GM23338 (cell line): ENCODE data around the gene ZDHHC12. TPM values are rescaled to one million over a fixed set of nuclear protein-coding genes. Genes with fewer than 3 reads are reported as not detected.

Experiments
- ATAC-seq: fragments of 200-7000 bp; cut with Tn5 transposase; 3 replicates; pipeline ENCODE4 v1.9.1; 2020
- DNase-seq: peaks from one replicate; pipeline ENCODE4 v3.0.0-alpha.2; 2015; ENCODE audit warnings: low spot score
- H2AFZ ChIP-seq: fragments of 200-600 bp; sonication (generic); 2 replicates; pipeline ENCODE4 v1.8.0; 2016; ENCODE audit warnings: antibody characterized with exemption, mild to moderate bottlenecking, moderate library complexity
- H3F3A ChIP-seq: fragments of 200-600 bp; sonication (generic); replicated peaks from 2 replicates; pipeline ENCODE4 v1.8.0; 2017; ENCODE audit warnings: antibody characterized with exemption, mixed run types, low read depth
- H3K27ac ChIP-seq: fragments of 200-600 bp; sonication (generic); 2 replicates; pipeline ENCODE4 v1.6.1; 2016; ENCODE audit warnings: low read depth
- H3K27me3 ChIP-seq: fragments of 200-600 bp; sonication (generic); 2 replicates; pipeline ENCODE4 v1.8.0; 2016; ENCODE audit warnings: mild to moderate bottlenecking, mixed run types, moderate library complexity; ENCODE audit not compliant: insufficient read depth
- H3K36me3 ChIP-seq: fragments of 200-600 bp; sonication (generic); 2 replicates; pipeline ENCODE4 v1.8.0; 2016; ENCODE audit warnings: mild to moderate bottlenecking; ENCODE audit not compliant: insufficient read depth
- H3K4me1 ChIP-seq: fragments of 200-600 bp; sonication (generic); 2 replicates; pipeline ENCODE4 v1.8.0; 2016; ENCODE audit warnings: mild to moderate bottlenecking, moderate library complexity; ENCODE audit not compliant: insufficient read depth
- H3K4me2 ChIP-seq: fragments of 200-600 bp; sonication (generic); 2 replicates; pipeline ENCODE4 v1.7.1; 2017; ENCODE audit warnings: mixed run types
- H3K4me3 ChIP-seq: fragments of 200-600 bp; sonication (generic); 2 replicates; pipeline ENCODE4 v1.6.1; 2016; ENCODE audit warnings: mixed run types
- H3K79me2 ChIP-seq: fragments of 200-600 bp; sonication (generic); replicated peaks from 2 replicates; pipeline ENCODE4 v1.8.0; 2017; ENCODE audit warnings: mild to moderate bottlenecking; ENCODE audit not compliant: insufficient read depth
- H3K9me2 ChIP-seq: fragments of 200-600 bp; sonication (generic); 2 replicates; pipeline ENCODE4 v1.8.0; 2017; ENCODE audit not compliant: insufficient read depth
- H4K20me1 ChIP-seq: fragments of 200-600 bp; sonication (generic); replicated peaks from 2 replicates; pipeline ENCODE4 v1.8.0; 2017; ENCODE audit warnings: mild to moderate bottlenecking; ENCODE audit not compliant: insufficient read depth
- H3K27ac Mint-ChIP-seq: 2 replicates; pipeline ENCODE4 v1.8.0; 2020; ENCODE audit warnings: inconsistent platforms, mild to moderate bottlenecking, moderate library complexity, mixed read lengths
- H3K27me3 Mint-ChIP-seq: 3 replicates; pipeline ENCODE4 v1.8.0; 2022; ENCODE audit warnings: low read depth, mild to moderate bottlenecking, moderate library complexity, mixed read lengths, inconsistent platforms; ENCODE audit not compliant: insufficient read depth, poor library complexity
- H3K36me3 Mint-ChIP-seq: 3 replicates; pipeline ENCODE4 v1.8.0; 2021; ENCODE audit warnings: low read depth, mild to moderate bottlenecking, inconsistent platforms, moderate library complexity, mixed read lengths
- H3K4me1 Mint-ChIP-seq: 3 replicates; pipeline ENCODE4 v1.8.0; 2020; ENCODE audit warnings: mild to moderate bottlenecking, inconsistent platforms, mixed read lengths
- H3K4me3 Mint-ChIP-seq: 3 replicates; pipeline ENCODE4 v1.8.0; 2021; ENCODE audit warnings: moderate library complexity, mild to moderate bottlenecking, inconsistent platforms, mixed read lengths
- H3K9me3 Mint-ChIP-seq: 3 replicates; pipeline ENCODE4 v1.8.0; 2020; ENCODE audit warnings: moderate library complexity, mild to moderate bottlenecking, inconsistent platforms, mixed read lengths
- CREB1 ChIP-seq: fragments of 250-450 bp; sonication (Bioruptor Pico); IDR thresholded peaks from 2 replicates; pipeline ENCODE4 v1.5.0; 2020; ENCODE audit warnings: low read depth, mild to moderate bottlenecking, moderate library complexity
- EZH2 ChIP-seq: fragments of 200-600 bp; sonication (generic); IDR thresholded peaks from one replicate; pipeline ENCODE4 v1.8.0; 2017; ENCODE audit warnings: antibody characterized with exemption, mild to moderate bottlenecking, low read depth; ENCODE audit not compliant: unreplicated experiment
- EZH2phosphoT487 ChIP-seq: fragments of 200-600 bp; sonication (generic); IDR thresholded peaks from one replicate; pipeline ENCODE4 v1.8.1; 2018; ENCODE audit warnings: antibody characterized with exemption; ENCODE audit not compliant: unreplicated experiment
- JUNB ChIP-seq: IDR thresholded peaks from one replicate; pipeline ENCODE4 v1.6.1; 2016; ENCODE audit warnings: antibody characterized with exemption; ENCODE audit not compliant: unreplicated experiment
- STAT1 ChIP-seq: IDR thresholded peaks from one replicate; pipeline ENCODE4 v1.6.1; 2016; ENCODE audit warnings: antibody characterized with exemption; ENCODE audit not compliant: unreplicated experiment
- ZNF114 ChIP-seq: fragments of 250-450 bp; sonication (Bioruptor Pico); IDR thresholded peaks from 2 replicates; pipeline ENCODE4 v1.5.0; 2020; ENCODE audit warnings: mild to moderate bottlenecking, moderate library complexity
- ZNF331 ChIP-seq: fragments of 250-450 bp; sonication (Bioruptor Pico); IDR thresholded peaks from 2 replicates; pipeline ENCODE4 v1.5.0; 2020; ENCODE audit warnings: low read depth, mild to moderate bottlenecking, moderate library complexity
- ZNF462 ChIP-seq: fragments of 250-450 bp; sonication (Bioruptor Pico); IDR thresholded peaks from 2 replicates; pipeline ENCODE4 v1.5.0; 2020; ENCODE audit warnings: mild to moderate bottlenecking, moderate library complexity
- polyA plus RNA-seq: library from polyadenylated mRNA; unstranded; fragments of >200 nt; fragmentation: Nextera tagmentation; extraction: Ambion mirVana; gene quantifications from 2 replicates; pipeline ENCODE4 v1.2.1, GENCODE V29; 2016
- total RNA-seq: library from RNA; depleted of rRNA; stranded (reverse); fragments of >200 nt; shearing (Covaris generic); gene quantifications from 2 replicates; pipeline ENCODE4 v1.2.3, GENCODE V29; 2014

ZDHHC12 gene
- total and polyA plus RNA-seq, 2 experiments from 2014 or later, result 47.5 to 54.1 TPM

- Histone ChIP-seq H3K79me2 (no peaks in the 10 kb centered on the region), H3F3A (peaks cover 10% of the 10 kb centered on the region; the same call in 1 of the 2 replicates), H3K4me3 (no peak overlapping the region), H2AFZ (no peak overlapping the region), H3K9me2 (no peaks in the 10 kb centered on the region), H3K36me3 (no peaks in the 10 kb centered on the region), H3K27me3 (no peaks in the 10 kb centered on the region; the same call in 1 of the 2 replicates), H3K4me1 (peaks cover 5% of the 10 kb centered on the region; the same call in 1 of the 2 replicates), H3K27ac (no peak overlapping the region), H3K4me2 (no peak overlapping the region), H4K20me1 (no peaks in the 10 kb centered on the region)
- H3K36me3 Mint-ChIP-seq, result peaks cover 4% of the 10 kb centered on the region; the same call in 2 of the 3 replicates
- H3K4me3 Mint-ChIP-seq, result no peak overlapping the region
- peaks cover 5% of the 10 kb centered on the region; the same call in 1 of the 3 replicates for H3K4me1 Mint-ChIP-seq
- ATAC-seq (no peak), DNase-seq (no peak)
- no peaks in the 10 kb centered on the region; the same call in 2 of the 3 replicates for H3K9me3 Mint-ChIP-seq
- H3K27me3 Mint-ChIP-seq, result peaks cover 11% of the 10 kb centered on the region
- no peak overlapping the region for H3K27ac Mint-ChIP-seq
- TF ChIP-seq JUNB (no peak), STAT1 (no peak), ZNF331 (CRISPR knock-in tag) (no peak), CREB1 (CRISPR knock-in tag) (no peak), ZNF462 (CRISPR knock-in tag) (no peak), EZH2phosphoT487 (no peak), ZNF114 (CRISPR knock-in tag) (no peak), EZH2 (no peak)
These were observed 17.9 kb downstream of the ZDHHC12 start for GRCh38 chr9:128706045-128706444.
